Measurements from ENCODE around the gene PAPOLA.
"Not testable (repeated sequence)": the region's sequence is repeated elsewhere in the genome, so short reads cannot be mapped to it uniquely, and the experiment has no call there.

The PAPOLA gene

GRCh38 chr14:96501740-96502620 is at the start of gene PAPOLA:
PAPOLA (plus strand) TSS chr14:96502382; CDS start chr14:96502593, 211 bp downstream.
- peak; percentile 95 for DNase-seq (ENCODE audit: low spot score)

- DNase-seq (ENCODE audit: low spot score) = no peak
Measured at GRCh38 chr14:96452684-96453083, 49.5 kb upstream of the PAPOLA start.

DNA sequence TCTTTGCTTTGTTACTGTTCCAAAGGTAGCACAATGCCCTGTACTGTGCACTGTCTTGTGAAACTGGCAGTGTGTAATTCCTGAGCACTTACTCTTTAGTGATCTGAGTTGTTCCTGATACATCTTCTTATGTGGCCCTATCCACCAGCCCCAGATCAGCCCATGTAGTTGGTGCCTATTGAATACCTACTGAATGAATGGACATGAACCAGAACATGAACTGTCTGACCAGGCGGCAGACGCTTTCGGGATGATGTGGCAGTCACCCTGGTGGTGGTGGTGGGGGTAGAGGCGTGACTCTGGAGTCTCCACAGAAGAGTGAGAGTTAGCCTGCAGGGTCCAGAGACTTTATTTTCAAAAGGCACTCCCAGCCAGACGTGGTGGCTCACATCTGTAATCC is 46.6 kb upstream of the PAPOLA start:
- DNase-seq (ENCODE audit: low spot score) = no peak

- DNase-seq (ENCODE audit: low spot score) = no peak
Measured at GRCh38 chr14:96459851-96460250, 42.3 kb upstream of the PAPOLA start.

- no peak for DNase-seq (ENCODE audit: low spot score)
Measured at GRCh38 chr14:96461950-96462798, 40.0 kb upstream of the PAPOLA start.

DNA sequence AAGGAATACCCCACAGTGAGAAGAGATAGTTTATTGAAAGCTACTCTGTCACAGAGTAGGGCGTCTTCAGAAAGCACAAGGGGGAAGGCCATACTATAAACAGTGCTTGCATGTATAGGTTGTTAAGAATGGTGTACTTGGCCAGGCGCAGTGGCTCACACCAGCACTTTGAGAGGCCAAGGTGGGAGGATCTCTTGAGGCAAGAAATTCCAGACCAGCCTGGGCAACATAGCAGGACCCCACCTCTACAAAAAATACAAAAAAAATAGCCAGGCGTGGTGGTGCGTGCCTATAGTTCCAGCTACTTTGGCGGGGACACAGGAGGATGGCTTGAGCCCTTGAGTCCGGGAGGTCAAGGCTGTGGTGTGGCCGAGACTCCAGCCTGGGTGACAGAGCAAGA is 38.0 kb upstream of the PAPOLA start:
- DNase-seq (ENCODE audit: low spot score) = no peak

DNA sequence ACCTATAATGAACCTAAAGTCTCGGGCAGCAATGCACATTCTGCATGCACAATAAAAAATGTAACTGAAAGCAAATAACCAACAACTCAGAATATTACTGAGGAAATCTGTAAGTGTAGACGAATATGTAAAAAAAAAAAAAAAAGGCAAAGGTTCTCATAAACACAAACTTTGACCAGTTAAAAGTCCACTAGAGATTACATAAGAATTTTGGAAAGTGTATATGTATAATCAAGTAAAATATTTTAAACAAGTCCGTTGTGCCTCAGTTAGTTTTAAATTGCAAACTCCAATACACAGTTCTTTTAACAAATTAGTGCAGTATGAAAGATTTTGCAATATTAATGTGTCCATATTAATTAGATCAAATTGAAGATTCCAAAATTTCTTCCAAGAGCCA is 35.3 kb upstream of the PAPOLA start:
- no peak for DNase-seq (ENCODE audit: low spot score)

DNA sequence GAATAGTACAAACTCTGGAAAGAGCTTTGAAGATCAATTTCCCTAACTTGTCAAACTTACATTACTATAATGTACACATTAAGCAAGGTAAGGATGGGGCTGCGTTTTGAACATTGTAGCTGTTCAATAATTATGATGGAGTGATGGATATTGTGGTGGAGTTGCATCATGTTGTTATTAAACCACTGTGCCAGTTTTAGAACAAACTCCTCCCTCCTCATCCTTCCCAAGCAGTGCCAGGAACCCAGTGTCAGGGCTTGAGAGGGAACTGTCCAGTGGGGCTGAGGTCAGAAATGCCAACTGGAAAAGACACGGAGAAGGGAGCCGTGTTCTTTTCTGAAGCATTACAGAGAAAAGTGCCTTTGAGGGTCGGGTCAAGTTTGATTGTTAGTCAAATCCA is 31.9 kb upstream of the PAPOLA start:
- DNase-seq (ENCODE audit: low spot score) = no peak

DNA sequence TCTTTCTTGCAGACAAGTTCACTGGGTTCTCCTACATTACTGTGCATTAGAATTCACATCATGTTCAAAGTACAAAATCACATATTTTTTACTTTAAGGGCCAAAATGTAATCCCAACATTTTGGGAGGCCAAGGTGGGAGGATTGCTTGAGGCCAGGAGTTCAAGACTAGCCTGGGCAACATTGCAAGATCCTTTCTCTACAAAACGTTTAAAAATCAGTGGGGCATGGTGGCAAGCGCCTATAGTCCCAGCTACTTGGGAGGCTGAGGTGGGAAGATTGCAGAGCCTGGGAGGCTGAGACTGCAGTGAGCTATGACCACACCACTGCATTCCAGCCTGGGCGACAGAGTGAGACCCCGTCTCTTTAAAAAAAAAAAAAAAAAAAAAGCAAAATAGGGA is 31.2 kb upstream of the PAPOLA start:
- not testable (repeated sequence) for DNase-seq (ENCODE audit: low spot score)

DNA sequence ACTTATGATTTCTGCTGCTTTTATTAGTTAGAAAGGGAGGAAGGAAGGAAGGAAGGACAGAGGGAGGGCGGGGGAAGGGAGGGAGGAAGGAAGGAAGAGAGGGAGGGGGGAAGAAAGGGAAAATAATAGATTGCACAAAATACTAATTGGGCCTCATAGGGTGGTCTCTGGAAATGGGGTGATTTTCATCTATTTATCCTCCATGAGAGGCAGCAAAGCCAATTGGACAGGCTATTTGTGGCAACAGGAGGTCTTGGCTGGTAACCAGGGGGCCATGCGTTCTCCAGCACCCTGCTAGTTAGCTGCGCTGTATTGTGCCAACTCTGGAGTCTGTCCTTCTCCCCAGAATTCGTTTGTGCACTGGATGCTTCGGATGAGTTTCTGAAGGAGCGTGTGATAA is 24.1 kb upstream of the PAPOLA start:
- DNase-seq (ENCODE audit: low spot score) = no peak

DNA sequence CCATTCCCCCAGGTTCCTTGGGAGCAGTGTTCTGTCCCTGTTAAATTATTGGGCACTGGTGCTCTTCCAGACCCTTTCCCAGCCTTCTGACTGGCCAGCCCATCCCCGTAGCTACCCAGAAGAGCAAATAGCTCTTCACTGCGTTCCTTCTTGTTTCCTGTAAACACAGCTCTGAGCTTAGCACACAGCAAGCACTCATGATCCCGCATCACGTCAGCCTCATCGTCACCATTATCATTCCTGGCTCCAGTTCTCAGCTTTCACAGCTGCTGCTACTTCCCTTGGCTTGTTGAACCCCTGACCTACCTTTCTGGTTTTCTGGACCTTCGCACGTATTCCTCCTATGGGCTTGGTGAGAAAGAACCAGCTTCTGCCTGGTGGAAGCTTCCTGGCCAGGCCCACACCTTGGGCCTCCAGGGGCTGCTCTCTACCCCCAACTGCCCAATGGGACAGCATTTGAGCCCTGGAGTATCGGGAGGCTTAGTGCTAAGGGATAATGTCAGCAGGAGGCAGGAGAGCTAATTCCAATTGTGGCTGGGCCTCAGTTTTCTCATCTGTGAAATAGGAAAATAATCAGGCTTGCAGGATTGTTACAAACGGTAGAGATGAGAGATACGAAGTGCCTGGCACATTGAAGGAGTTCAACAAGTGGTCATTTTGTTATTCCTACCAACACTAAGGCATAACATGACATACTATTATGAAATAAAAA is 22.6 kb upstream of the PAPOLA start:
- DNase-seq (ENCODE audit: low spot score) = no peak

DNA sequence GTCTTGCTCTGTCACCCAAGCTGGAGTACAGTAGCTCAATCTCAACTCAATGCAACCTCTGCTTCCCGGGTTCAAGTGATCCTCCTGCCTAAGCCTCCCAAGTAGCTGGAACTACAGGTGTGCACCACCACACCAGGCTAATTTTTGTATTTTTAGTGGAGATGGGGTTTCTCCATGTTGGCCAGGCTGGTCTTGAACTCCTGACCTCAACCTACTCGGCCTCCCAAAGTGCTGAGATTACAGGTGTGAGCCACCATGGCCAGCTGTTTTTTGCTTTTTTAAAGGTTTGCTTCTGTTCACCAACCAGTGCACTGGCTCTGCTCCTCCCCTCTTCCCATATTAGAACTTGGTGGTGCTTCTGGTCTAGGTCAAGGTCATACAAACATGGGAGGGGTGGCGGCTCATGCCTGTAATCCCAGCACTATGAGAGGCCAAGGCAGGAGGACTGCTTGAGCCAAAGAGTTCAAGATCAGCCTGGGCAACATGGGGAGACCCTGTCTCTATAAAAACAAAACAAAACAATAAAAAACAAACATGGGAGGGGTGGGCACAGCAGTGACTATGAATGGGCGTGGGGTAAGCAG is 20.4 kb upstream of the PAPOLA start:
- no peak for DNase-seq (ENCODE audit: low spot score)

GRCh38 chr14:96482986-96483385 is 19.2 kb upstream of the PAPOLA start:
- no peak for DNase-seq (ENCODE audit: low spot score)

- DNase-seq (ENCODE audit: low spot score) = no peak
Measured at GRCh38 chr14:96484399-96484798, 17.8 kb upstream of the PAPOLA start.

DNA sequence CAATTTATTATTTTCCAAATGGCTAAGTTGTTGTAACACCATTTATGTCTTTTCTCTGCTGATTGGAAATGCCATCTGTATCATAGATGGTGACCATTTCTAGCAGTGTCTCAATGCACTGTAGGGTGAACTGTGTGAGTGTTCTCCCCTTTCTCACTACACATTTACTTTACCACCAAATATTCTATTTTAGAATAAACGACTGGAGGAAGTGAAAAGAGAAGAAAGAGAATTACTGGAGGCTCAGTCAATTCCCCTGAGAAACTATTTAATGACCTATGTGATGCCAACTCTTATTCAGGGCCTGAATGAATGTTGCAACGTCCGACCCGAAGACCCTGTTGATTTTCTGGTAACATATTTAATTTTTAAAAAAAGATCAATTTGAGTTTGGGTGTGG is 15.5 kb upstream of the PAPOLA start:
- no peak for DNase-seq (ENCODE audit: low spot score)

DNA sequence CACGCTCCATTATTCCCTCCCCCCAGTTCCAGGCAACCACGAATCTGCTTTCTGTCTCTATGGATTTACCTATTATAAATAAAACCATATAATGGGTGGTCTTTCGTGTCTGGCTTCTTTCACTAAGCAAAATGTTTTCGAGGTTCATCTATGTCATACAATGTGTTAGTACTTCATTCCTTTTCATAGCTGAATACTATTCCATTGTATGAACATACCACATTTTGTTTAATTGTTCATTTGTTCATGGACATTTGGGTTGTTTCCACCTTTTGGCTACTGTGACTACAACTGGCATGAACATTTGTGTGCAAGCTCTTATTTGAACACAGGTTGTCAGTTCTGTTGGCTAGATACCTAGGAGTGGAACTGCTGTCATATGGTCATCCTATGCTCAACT is 12.9 kb upstream of the PAPOLA start:
- DNase-seq (ENCODE audit: low spot score) = no peak

DNA sequence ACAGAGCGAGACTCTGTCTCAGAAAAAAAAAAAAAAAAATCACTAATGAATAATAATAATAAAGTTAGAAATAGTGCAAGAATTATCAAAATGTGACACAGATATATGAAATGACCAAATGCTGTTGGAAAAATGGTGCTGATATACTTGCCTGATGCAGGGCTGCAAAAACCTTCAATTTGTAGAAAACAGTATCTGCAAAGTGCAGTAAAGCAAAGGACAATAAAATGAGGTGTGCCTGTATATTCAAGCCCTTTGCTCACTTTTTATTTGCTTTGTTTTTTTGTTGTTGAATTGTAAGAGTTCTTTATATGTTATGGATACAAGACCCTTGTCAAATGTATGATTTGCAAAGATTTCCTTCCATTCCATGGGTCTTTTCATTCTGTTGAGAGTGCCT is 9.0 kb upstream of the PAPOLA start:
- no peak for DNase-seq (ENCODE audit: low spot score)

DNA sequence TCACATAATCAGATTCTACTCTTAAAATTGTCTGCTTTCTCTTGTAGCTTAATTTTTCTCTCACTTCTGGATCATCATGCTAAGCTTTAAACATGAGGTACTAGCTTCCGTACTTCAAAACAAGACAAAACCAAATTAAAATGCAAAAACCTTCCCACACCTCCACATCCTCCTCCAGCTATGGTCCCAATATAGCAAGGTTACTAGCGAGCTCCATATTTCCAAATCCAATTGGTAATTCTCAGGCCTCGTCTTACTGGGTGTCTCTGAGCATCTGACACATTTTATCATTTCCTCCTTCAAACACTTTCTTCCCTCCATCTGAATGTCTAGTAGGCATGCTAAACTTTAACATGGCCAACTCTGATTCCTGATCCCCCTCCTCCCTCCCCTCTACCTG is 7.9 kb upstream of the PAPOLA start:
- DNase-seq (ENCODE audit: low spot score) = no peak

DNA sequence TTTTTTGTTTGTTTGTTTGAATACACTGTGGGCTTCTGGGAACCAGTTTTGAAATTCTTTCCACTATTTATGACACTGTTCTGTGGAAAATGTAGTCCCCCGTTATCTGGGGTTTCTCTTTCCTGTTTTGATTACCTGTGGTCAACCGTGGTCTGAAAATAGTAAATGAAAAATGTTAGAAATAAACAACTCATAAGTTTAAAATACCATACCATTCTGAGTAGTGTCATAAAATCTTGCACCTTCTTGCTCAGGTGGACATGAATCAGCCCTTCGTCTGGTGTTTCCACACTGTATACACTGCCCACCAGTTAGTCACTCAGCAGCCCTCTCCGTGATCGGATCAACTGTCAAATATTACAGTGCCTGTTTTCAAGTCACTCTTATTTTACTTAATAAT is 5.1 kb upstream of the PAPOLA start:
- no peak for DNase-seq (ENCODE audit: low spot score)

DNA sequence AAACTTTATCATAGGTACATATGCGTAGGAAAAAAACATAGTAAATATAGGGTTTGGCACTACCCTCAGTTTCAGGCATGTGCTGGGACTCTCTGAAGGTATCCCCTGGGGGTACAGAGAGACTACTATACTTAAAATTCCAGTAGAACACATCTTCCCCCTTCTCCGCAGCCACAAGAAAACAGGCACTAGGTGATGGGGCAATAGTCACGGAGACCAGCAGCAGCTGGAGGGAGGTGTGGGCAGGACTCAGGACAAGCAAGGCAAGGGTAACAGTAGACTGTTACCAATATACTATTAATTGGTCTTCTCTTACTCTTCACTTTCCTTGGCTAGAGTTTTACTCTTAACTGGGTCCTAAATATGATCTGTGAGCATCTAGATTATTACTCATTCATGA is 4.6 kb upstream of the PAPOLA start:
- DNase-seq (ENCODE audit: low spot score) = no peak

GRCh38 chr14:96501217-96501739 is 904 bp upstream of the PAPOLA start:
- DNase-seq (ENCODE audit: low spot score) = no peak

Measured in hematopoietic multipotent progenitor cell treated with erythropoietin and hydrocortisone succinate and interleukin-3 and kit ligand, for 15 days (in vitro differentiated cells).